Measurements from ENCODE around the gene CCDC50.

CCDC50 gene

DNA sequence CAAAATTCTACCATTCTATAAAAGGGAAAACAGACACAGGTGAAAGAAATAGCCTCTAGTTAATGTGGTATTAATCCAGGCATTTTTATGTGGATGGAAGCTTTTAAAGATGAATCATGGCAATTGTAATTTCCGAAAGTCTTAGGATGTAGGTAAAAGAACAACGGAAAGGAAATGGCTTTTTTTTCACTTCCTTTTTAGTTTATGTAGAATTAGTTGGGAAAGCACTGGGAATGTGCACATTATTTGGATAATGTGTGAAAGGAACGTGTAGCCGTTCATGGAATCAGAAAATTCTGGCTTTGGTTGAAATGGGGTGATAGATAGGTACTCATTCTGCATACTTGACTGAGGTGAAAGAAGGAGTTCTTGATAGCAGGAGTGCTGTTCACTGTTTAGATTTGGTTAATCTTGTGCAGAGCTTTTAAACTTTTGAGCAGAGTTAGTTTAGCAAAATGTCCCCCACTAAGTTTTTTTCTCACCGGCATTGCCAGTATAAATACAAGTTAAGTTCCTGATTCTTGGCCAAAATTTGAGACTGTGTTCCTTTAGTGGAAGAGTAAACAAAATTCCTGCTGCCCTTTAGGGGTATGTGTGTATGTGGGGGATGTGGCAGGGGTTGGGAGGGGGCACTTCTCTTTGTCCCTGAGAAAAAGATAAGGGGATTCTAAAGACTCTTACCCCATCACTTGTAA, 21.3 kb downstream of the CCDC50 start:
- Mint-ChIP-seq H3K27ac (no peak overlapping the region), H3K36me3 (no peaks in the 10 kb centered on the region), H3K27me3 (no peaks in the 10 kb centered on the region), H3K4me1 (ENCODE audit: low read depth) (no peaks in the 10 kb centered on the region), H3K9me3 (ENCODE audit: low read depth) (no peaks in the 10 kb centered on the region), H3K4me3 (no peak overlapping the region)

DNA sequence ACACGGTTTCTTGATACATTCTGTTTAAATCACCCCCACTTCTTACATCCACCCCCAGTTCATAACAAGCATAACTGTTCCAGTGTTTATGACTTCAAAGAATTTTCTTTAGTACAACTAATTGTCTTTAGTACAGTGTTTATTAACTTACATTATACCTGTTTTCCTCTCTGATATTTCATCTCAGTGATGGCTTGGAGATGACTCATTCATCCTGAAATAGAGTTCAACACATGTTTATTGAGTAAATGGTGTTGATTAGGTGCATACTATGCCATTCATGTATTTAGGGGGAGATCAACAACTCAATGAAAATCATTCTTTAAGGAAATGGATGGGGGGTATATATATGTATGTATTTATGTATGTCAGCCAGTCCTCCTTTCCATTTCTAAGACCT, 22.8 kb downstream of the CCDC50 start:
- Mint-ChIP-seq H3K27me3 (no peaks in the 10 kb centered on the region), H3K27ac (no peak overlapping the region), H3K4me1 (ENCODE audit: low read depth) (no peaks in the 10 kb centered on the region), H3K36me3 (no peaks in the 10 kb centered on the region), H3K9me3 (ENCODE audit: low read depth) (no peaks in the 10 kb centered on the region), H3K4me3 (no peak overlapping the region)

DNA sequence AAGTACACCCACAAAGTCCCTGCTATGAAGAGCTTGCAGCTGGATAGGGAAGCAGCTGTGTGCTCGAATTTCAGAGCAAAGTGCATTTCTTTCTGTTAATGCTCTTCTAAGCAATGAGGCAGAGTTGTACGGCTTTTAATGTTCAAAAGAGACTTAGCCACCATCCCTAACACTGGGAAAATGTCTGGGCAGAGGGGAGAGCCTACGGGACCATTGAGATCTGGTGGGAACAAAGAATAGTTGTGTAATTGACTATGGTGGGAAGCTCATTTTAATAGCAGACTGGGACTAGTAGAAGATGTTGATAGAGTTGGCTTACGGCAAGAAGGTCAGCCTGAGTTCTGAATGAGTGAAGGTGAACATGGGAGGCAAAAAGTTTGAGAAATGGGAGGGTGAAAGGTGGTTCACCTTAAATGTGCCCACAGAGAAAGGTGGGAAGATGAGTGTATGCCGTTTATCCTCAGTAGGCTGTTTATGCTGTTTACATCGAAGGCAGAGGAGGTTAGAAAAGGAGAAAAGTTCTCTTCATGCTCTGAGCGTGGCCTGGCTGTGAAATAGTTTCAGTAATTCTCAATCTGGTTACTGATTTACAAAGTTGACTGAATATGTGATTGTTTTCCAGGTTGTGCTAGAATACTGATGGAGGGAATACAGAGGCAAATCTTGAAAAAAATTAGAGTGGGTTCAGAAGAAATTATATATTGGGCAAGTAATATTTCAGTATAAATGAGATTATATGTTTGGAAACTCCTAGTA, 24.0 kb downstream of the CCDC50 start:
- H3K4me1 Mint-ChIP-seq (ENCODE audit: low read depth): no peaks in the 10 kb centered on the region
- no peaks in the 10 kb centered on the region for H3K36me3 Mint-ChIP-seq
- no peaks in the 10 kb centered on the region for H3K27me3 Mint-ChIP-seq
- no peak overlapping the region for H3K27ac Mint-ChIP-seq
- H3K4me3 Mint-ChIP-seq: no peak overlapping the region
- H3K9me3 Mint-ChIP-seq (ENCODE audit: low read depth): no peaks in the 10 kb centered on the region

DNA sequence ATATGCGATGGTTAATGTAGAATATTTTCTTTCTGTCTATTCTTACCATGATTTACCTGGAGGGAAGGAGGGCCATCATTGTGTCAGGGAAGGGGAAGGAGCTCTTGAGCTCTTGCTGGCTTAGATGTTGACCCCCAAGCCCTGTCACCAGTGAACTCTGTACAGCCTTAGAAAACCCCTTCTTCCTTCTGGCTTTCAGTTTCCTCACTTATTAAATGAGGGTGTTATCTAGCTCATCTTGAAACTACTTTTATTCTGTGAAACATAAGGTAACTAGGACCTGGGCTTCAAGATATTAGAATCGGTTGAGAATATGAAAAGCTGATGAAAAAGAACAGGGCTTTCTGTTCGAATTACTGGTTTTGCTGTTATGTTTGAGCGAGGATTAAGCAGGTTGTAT, 26.2 kb downstream of the CCDC50 start:
- Mint-ChIP-seq H3K4me3 (no peak overlapping the region), H3K9me3 (ENCODE audit: low read depth) (no peaks in the 10 kb centered on the region), H3K27me3 (no peaks in the 10 kb centered on the region), H3K4me1 (ENCODE audit: low read depth) (no peaks in the 10 kb centered on the region), H3K27ac (no peak overlapping the region), H3K36me3 (no peaks in the 10 kb centered on the region)

DNA sequence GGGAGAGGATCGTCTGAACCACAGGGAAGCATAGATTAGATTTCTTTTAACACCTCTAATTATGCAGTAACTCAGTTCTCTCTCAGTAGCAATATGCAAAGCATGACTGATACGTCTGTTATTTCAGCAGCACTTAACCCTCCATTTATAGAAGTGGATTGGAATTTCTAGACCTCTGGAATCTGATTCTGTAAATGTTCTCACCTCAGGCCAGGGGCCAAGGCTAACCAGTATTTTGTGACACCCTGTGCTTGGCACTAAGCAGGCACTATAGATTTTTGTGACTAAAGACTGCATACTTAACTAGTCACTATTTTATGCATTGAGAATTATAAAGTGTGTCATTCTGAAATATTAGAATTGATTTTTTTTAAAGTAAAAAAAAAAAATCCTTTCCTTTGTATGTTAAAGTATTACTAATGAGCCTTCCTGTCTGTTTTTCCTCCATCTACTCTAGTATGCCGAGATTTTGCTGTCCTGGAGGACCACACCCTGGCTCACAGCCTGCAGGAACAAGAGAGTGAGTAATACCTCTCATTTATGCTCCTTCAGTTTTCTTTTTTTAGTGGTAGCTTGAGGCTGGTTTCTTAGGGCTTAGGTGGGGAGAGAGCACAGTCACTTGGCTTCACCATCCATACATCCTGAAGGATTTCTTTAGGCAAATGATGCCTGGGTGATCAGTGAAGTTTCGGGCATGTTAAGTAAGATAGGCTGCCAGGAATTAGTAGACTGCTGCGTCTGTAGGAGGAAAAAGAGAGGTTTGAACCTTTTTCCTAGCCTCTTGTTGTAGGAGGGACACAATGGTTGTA, 27.6 kb downstream of the CCDC50 start:
- no peaks in the 10 kb centered on the region for H3K4me1 Mint-ChIP-seq (ENCODE audit: low read depth)
- H3K9me3 Mint-ChIP-seq (ENCODE audit: low read depth): no peaks in the 10 kb centered on the region
- H3K36me3 Mint-ChIP-seq: no peaks in the 10 kb centered on the region
- no peak overlapping the region for H3K4me3 Mint-ChIP-seq
- no peaks in the 10 kb centered on the region for H3K27me3 Mint-ChIP-seq
- H3K27ac Mint-ChIP-seq: no peak overlapping the region

DNA sequence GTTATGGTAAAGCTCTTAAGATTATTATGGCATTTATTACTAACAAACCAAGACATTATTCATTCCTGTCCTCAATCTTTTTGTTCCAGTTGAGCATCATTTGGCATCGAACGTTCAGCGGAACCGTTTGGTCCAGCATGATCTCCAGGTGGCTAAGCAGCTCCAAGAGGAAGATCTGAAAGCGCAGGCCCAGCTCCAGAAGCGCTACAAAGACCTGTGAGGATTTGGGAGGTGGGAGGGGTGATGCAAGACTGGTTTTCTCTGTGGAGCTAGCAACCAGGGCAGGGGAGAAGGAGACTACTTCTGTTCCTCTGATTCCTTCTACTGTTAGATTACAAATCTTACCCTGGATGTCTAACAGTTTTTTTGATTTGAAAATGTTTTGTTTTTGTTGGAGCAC, 28.7 kb downstream of the CCDC50 start:
- H3K4me1 Mint-ChIP-seq (ENCODE audit: low read depth): no peaks in the 10 kb centered on the region
- no peaks in the 10 kb centered on the region for H3K36me3 Mint-ChIP-seq
- no peak overlapping the region for H3K27ac Mint-ChIP-seq

DNA sequence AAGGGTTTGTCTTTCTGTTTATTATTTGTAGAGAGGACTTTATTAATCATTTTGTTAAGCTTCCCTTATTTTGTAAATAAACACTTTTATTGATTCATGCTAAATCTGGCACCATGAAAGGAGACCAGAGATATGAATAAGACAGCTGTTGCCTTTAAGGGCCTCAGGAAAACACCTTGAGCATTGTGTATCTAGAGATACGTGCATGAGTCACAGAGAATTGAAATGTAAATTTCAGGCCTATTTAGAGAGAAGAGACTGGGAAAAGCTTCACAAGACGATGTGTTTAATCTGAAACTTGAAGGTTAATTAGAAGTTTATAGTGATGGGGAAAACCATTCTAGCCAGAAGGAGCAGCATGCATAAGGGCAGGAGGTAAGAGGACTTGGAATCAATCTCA, 29.7 kb downstream of the CCDC50 start:
- Mint-ChIP-seq H3K4me3 (no peak overlapping the region), H3K36me3 (no peaks in the 10 kb centered on the region), H3K4me1 (ENCODE audit: low read depth) (no peaks in the 10 kb centered on the region), H3K27me3 (no peaks in the 10 kb centered on the region), H3K9me3 (ENCODE audit: low read depth) (no peaks in the 10 kb centered on the region), H3K27ac (no peak overlapping the region)

More for the DNA sequence above, 28.7 kb downstream of the CCDC50 start:
- Mint-ChIP-seq H3K27me3 (no peaks in the 10 kb centered on the region), H3K4me3 (no peak overlapping the region), H3K9me3 (ENCODE audit: low read depth) (no peaks in the 10 kb centered on the region)

DNA sequence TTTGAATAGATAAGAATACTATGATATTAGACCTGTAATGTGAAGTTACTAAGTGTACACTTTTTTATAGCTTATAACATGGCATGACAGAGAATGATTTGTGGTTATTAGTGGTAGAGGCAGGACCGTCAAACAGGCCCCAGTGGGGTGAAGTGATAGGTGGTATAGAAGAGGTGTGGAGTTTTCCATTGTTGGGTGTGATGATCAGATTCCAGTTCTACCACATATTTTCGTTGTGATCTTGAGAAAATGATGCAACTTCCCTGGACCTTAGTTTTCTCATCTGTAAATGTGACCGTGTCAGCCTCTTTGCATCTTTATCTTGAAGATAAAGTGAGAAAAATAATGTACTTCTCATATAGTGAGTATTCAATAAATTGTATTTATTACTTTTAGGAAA, 31.4 kb downstream of the CCDC50 start:
- Mint-ChIP-seq H3K4me3 (no peak overlapping the region), H3K27ac (no peak overlapping the region)

DNA sequence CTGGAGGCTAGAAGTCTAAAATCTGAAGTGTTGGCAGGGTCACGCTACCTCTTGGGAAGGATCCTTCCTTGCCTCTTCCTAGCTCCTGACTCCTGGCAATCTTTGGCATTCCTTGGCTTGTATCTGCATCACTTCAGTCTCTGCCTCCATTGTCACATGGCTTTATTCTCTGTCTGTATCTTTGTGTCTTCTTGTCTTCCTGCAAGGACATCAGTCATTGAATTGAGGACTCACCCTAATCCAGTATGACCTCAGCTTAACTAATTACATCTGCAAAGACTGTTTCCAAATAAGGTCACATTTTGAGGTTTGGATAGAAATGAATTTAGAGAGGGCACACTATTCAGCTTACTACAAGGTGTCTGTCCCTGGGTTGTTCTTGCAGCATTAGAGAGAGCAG, 32.3 kb downstream of the CCDC50 start:
- H3K27ac Mint-ChIP-seq: no peak overlapping the region
- no peaks in the 10 kb centered on the region for H3K4me1 Mint-ChIP-seq (ENCODE audit: low read depth)
- no peaks in the 10 kb centered on the region for H3K27me3 Mint-ChIP-seq
- no peaks in the 10 kb centered on the region for H3K36me3 Mint-ChIP-seq
- H3K9me3 Mint-ChIP-seq (ENCODE audit: low read depth): no peaks in the 10 kb centered on the region
- H3K4me3 Mint-ChIP-seq: no peak overlapping the region

More for the DNA sequence above, 31.4 kb downstream of the CCDC50 start:
- H3K9me3 Mint-ChIP-seq (ENCODE audit: low read depth): no peaks in the 10 kb centered on the region
- H3K36me3 Mint-ChIP-seq: no peaks in the 10 kb centered on the region
- H3K27me3 Mint-ChIP-seq: no peaks in the 10 kb centered on the region
- no peaks in the 10 kb centered on the region for H3K4me1 Mint-ChIP-seq (ENCODE audit: low read depth)

DNA sequence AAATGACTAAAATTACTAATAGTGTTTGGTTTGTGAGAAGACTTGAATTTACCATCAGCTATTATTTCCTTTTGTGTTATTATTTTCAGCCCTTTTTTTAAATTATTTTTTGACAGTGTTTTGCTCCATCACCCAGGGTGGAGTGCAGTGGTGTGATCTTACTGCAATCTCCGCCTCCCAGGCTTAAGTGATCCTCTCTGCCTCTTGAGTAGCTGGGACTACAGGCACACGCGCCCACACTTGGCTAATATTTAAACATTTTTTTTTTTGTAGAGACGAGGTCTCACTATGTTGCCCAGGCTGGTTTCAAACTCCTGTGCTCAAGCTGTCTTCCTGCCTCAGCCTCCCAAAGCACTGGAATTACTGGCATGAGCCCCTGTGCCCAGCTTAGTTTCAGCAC, 32.8 kb downstream of the CCDC50 start:
- Mint-ChIP-seq H3K27me3 (no peaks in the 10 kb centered on the region), H3K4me3 (no peak overlapping the region), H3K4me1 (ENCODE audit: low read depth) (no peaks in the 10 kb centered on the region), H3K36me3 (no peaks in the 10 kb centered on the region), H3K27ac (no peak overlapping the region), H3K9me3 (ENCODE audit: low read depth) (no peaks in the 10 kb centered on the region)

DNA sequence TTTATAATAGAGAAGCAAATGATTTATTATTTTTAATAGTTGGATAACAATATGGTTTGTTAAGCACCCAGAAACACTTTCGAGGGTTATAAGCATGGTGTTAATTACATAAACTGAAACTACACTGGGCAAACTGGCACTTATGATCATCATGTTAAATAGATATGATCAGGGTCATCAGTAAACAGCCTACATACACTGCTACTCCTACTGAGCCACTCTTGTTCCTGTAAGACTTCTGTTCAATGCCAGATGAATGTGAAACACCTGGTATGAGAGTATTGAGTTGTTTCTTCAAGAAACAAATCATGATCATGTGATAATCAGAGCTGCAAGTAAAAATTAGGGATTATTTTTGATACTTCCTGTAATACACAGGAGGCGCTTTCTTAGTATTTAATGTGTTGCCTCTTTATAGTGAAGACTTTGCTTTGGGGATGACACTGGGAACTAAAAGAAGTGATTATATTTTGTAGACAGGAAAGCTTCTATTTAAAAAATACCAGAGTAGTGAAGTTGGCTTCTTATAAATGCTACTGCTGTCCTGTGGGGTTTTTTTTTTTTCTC, 33.4 kb downstream of the CCDC50 start:
- no peak overlapping the region for H3K4me3 Mint-ChIP-seq
- no peaks in the 10 kb centered on the region for H3K27me3 Mint-ChIP-seq
- H3K36me3 Mint-ChIP-seq: no peaks in the 10 kb centered on the region
- no peak overlapping the region for H3K27ac Mint-ChIP-seq
- no peaks in the 10 kb centered on the region for H3K4me1 Mint-ChIP-seq (ENCODE audit: low read depth)
- no peaks in the 10 kb centered on the region for H3K9me3 Mint-ChIP-seq (ENCODE audit: low read depth)

DNA sequence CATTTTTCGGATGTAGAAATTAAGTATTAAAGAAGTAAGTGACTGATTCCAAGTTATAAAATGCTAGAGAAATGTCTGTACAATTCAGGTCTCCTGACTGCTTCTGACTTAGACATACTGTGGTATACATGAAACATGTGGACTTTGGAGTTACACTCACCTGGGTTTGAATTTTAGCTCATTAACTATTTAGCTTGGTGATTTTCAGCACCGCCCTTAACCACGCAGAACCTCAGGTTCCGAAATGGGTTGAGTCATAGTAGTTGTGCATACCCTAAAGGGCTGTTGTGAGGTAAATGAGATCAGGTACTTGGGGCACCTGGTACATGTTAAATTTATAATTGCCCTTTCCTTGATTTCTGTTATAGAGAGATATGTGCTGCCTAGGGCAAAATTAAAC, 34.0 kb downstream of the CCDC50 start:
- no peaks in the 10 kb centered on the region for H3K4me1 Mint-ChIP-seq (ENCODE audit: low read depth)
- no peak overlapping the region for H3K27ac Mint-ChIP-seq
- no peaks in the 10 kb centered on the region for H3K27me3 Mint-ChIP-seq
- H3K36me3 Mint-ChIP-seq: no peaks in the 10 kb centered on the region
- no peak overlapping the region for H3K4me3 Mint-ChIP-seq
- no peaks in the 10 kb centered on the region for H3K9me3 Mint-ChIP-seq (ENCODE audit: low read depth)

DNA sequence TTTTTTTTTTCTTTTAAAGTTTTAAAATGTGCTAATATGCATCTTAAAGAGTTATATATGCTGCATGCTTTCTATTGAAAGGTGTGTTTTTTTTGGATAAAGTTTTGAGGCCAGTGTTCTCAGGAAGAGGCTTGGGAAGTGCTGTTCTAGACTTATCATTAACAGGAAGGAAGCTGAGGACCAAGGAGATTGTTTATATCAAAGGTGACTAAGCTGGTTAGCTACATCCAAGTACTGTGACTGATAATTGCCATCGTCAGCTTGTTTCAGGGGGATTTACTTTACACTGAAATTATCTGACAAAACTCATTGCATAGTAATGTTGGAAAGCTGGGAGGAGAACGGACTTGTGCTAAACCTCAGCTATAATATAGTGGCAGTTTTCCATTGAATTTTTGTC, 37.5 kb downstream of the CCDC50 start:
- no peaks in the 10 kb centered on the region for H3K36me3 Mint-ChIP-seq
- H3K4me1 Mint-ChIP-seq (ENCODE audit: low read depth): no peaks in the 10 kb centered on the region
- no peaks in the 10 kb centered on the region for H3K9me3 Mint-ChIP-seq (ENCODE audit: low read depth)
- H3K27me3 Mint-ChIP-seq: no peaks in the 10 kb centered on the region
- no peak overlapping the region for H3K4me3 Mint-ChIP-seq
- H3K27ac Mint-ChIP-seq: no peak overlapping the region

DNA sequence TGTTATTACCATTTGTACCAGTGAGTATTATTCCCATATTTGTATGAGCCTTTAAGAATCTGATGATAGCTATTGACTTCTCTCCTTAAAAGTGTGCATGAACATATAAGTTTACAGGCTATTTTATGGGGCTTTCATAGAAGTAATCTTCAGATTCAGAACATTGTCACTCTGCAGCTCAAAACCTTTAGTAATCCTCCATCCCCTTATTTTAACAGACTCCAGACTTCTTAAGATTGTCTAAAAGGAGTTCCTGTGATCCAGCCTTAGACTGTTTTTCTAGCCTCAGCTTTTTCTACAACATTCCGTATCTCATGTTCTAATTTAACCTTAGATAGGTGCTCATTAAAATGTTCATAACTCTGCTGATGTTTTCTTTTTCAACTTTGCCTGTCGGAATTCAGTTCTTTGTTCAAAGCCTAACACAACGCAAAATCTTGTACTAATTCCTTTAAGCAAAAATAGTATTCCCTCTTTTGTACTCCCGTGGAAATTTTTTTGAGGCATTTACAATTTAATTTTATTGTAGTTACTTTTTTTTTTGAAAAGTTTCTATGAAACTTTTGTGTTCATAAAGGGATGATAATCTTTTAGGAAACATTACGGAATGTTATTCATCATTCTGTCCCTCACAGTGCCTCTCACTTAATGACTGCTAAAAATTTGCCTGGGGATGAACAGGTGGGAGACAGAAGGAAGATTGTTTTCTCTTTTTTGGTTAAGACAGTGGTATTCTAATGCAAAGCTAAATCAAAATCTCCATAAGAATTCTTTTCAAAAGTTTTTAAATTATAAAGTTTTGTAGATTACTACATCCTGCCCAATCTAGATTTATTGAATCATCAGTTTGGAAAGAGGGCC, 39.8 kb downstream of the CCDC50 start:
- Mint-ChIP-seq H3K4me1 (ENCODE audit: low read depth) (no peaks in the 10 kb centered on the region), H3K9me3 (ENCODE audit: low read depth) (no peaks in the 10 kb centered on the region), H3K36me3 (no peaks in the 10 kb centered on the region), H3K27ac (no peak overlapping the region), H3K4me3 (no peak overlapping the region), H3K27me3 (no peaks in the 10 kb centered on the region)

Measured in activated naive CD8-positive, alpha-beta T cell (primary cell).